Stomach (tissue), 4 donors: ENCODE results near the gene TEX261.

Experiments
- POLR2A ChIP-seq, 4 donors: fragments of 450-650 bp; IDR thresholded peaks; one replicate each; pipeline ENCODE4 v1.6.1; 2016; ENCODE audit warnings: antibody characterized with exemption in 4 of 4, control low read depth in 2 of 4, mild to moderate bottlenecking in 1 of 4, moderate library complexity in 1 of 4
- TF ChIP-seq, protein P1 (sequence below), 7 experiments: fragments of 450-650 bp in 4 of 7; fragments of 200-600 bp in 3 of 7; sonication (generic) in 3 of 7; IDR thresholded peaks; one replicate each; pipeline ENCODE4 v1.5.1; 2016 to 2019; ENCODE audit warnings: antibody characterized with exemption in 7 of 7, control low read depth in 2 of 7, mild to moderate bottlenecking in 1 of 7

DNA sequence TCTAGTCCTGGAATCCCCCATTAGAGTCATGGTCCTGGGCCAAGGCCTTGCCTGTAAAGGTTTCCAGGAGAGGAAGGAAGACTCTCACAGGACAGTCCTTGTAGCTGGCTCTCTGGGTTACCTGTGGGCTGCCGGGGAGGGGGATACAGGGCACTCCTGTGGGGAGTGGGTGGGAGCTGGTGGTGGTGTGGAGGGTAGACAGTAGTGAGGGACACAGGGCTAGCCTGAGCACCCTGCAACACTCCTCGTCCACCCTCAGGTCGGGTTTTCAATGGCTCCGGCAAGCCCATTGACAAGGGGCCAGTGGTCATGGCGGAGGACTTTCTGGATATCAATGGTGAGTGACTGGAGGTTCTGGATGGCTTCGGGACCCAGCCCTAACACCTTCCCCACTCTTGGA is 35.9 kb downstream of the TEX261 start:
- TF ChIP-seq, protein P1, sequence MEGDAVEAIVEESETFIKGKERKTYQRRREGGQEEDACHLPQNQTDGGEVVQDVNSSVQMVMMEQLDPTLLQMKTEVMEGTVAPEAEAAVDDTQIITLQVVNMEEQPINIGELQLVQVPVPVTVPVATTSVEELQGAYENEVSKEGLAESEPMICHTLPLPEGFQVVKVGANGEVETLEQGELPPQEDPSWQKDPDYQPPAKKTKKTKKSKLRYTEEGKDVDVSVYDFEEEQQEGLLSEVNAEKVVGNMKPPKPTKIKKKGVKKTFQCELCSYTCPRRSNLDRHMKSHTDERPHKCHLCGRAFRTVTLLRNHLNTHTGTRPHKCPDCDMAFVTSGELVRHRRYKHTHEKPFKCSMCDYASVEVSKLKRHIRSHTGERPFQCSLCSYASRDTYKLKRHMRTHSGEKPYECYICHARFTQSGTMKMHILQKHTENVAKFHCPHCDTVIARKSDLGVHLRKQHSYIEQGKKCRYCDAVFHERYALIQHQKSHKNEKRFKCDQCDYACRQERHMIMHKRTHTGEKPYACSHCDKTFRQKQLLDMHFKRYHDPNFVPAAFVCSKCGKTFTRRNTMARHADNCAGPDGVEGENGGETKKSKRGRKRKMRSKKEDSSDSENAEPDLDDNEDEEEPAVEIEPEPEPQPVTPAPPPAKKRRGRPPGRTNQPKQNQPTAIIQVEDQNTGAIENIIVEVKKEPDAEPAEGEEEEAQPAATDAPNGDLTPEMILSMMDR (IDR thresholded peaks at IDR 0.05) = no peak
- no peak for TF ChIP-seq POLR2A (IDR thresholded peaks at IDR 0.05)
